Stimulated activated CD4-positive, alpha-beta T cell treated with anti-CD3 and anti-CD28 coated beads, Interleukin-15, amount 100 ng/mL, for 1 hour (primary cell): ENCODE results near the gene CADPS2.
"Not testable (repeated sequence)": the region's sequence is repeated elsewhere in the genome, so short reads cannot be mapped to it uniquely, and the experiment has no call there.

Experiments
- DNase-seq, 2 donors: peaks; one replicate each; pipeline ENCODE4 v3.0.0-alpha.2; 2020; ENCODE audit warnings: low read depth in 1 of 2, low spot score in 1 of 2

CADPS2 gene

GRCh38 chr7:122717356-122718089, 168.7 kb downstream of the CADPS2 start:
- DNase-seq, result no peak

- no peak for DNase-seq
Measured at GRCh38 chr7:122715183-122715582, 171.1 kb downstream of the CADPS2 start.

DNA sequence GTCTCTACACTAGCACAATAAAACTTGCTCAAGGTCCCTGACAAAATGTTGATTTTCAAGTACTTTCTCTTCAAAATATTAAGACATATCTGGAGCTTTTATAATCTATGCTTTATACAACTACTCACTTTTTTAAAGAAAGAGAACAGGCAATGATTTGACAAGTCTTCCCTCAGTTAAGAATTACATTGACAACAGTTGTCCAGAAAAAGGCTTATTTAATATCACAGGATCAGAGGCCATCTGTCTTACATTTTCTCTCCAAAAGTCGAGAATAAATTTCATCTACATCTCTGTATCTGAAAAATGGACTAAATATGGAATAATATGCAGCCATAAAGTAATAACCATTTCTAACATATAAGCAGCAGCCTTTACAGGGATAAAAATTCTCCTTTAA, 175.3 kb downstream of the CADPS2 start:
- no peak for DNase-seq

DNA sequence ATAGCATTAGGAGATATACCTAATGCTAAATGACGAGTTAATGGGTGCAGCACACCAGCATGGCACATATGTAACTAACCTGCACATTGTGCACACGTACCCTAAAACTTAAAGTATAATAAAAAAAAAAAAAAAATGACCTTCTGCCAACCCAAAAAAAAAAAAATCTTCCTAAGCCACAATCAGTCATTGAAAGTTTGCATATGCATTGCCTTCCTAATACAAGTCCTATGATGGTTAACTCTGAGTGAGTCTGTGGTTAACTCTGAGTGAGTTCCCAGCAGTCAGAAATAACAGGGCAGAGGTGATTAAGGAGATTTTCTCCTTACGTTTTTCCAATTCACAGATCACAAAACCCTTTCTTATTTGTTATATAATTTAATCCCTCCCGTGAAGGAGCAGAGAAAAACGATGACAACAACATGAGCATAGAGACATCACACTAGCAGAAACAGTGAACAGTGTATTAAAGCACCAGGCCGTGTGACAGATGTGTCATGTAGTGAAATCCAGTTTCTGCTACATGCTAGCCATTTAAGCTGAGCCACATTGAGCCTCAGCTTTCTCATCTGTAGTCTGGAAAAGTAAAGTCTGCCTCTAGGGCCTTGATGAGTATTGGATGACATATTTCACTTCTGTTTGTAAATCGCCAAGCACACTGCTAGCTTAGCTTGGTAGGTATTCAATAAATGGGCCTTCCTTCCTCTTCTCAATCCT, 176.2 kb downstream of the CADPS2 start:
- DNase-seq, result no peak

DNA sequence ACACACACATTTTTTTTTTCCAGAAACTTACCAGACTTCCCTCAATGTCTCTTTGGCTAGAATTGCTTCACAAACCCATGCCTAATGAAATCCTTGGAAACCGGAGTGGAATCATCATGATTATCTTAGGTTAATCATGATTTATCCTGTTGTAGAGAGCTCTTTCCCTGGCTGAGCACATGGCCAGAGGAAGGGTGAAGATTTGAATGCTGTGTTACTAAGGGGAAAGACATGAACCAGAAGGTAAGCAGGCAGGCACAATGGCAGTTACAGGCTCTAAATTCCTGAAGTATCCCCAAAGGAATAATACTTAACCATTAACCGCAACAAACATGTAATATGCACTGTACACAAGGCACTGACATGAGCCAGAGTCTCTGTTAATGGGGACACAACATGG, 179.4 kb downstream of the CADPS2 start:
- DNase-seq, result no peak

DNA sequence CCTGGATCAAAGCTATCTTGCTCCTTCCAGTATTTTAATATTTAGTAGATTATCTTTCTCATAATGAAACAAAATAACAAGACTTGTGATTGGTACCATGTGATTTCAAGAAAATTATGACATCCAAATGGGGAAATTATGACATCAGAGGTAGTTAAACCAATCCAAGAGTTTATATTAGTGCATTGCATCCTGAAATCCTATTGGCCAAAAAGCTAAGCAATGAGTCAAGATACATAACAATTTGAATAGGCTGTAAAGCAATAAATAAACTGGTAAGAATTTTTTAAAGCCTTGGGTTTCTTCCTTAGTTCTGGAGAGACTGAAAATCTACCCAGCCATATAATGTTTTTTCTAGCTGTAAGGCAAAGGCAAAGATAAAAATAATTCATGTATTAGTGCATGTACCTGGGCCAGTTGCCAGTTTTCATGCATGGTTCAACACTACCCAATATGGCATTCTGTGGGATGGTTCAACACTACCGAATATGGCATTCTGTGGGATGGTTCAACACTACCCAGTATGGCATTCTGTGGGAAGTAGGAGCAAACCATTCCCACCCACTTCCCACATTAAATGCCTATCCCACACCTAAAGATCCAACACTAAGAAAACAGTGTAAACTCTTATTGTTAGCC, 183.3 kb downstream of the CADPS2 start, which contains the start of gene RNF148:
Gene RNF148, minus strand, starts transcription at position 51 of the 639 bp plus-strand sequence. CDS start 172 bp downstream, outside the sequence.
- no peak for DNase-seq

- DNase-seq, result no peak
Measured at GRCh38 chr7:122699017-122699416, 187.2 kb downstream of the CADPS2 start, which contains the start of gene RNF133. Gene RNF133, minus strand, starts transcription at chr7:122699117. Its CDS starts 199 bp downstream, at chr7:122698918.

GRCh38 chr7:122695816-122696215, 190.4 kb downstream of the CADPS2 start:
- no peak for DNase-seq

- DNase-seq, result no peak
Measured at GRCh38 chr7:122694697-122695096, 191.6 kb downstream of the CADPS2 start.

GRCh38 chr7:122692769-122693309, 193.4 kb downstream of the CADPS2 start:
- DNase-seq, result no peak

DNA sequence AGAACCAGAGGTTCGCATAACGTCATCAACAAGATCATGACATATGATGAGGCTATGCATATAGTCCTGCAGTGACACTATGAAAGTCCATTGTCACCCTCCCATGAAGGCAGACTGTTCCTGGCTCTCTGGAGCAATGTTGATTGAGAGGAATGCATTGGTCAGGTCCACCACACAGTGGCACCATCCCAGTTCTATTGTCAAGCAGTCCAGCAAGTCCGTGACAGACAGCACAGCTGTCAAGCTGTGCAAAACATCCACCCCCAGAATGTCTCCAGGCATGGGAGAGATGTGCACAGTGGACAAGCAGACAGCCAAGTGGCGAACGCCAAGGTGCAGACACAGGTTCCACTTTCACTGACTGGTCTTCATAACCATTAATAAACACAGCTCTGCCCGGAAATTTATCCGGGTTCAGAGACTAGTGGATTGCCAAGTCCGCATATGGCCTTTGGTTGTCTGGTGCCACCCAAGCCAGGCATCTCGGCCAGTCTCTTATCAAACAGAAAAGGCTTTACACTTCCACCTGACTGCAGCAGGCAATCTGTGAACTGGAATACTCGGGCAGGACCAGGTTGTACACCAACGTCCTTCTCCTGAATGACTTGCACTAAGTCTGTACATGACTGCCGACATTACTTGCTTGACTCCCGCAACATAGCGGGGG, 194.6 kb downstream of the CADPS2 start:
- no peak for DNase-seq

DNA sequence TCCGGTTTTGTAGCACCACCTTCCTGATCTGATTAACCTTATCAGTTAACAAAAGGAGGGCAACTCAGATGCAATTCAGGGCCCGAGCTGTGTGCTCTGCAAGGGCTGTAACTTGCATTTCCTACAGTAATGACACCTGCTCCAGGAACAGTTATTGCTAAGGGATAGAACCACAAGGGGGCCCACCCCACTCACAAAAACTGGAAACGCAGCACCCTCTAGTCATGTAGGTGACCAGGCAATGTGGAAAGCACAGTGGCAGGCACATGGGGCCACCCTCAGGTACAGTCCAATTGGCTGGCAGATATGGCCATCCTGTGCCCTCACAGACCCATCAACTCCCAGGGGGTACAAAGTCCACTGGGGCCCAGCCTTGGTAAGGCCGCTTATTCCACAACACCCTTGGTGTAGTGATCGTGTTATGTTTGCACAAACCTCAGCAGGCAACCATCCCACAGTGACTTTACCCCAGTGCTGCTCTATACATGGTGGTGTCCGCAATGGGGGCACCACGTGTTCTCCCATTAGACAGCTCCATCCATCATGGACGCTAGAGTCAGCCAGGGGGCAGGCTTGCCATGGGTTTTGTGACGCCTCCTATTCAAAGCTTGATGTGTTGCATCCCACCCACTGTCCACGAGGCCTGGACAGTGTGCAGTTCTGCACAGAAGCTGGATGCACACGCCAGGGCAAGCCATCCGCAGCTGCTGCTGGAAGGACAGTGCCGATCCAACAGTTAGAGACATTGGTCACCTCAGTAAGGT, 196.7 kb downstream of the CADPS2 start:
- DNase-seq, result no peak

- DNase-seq, result no peak
Measured at GRCh38 chr7:122688400-122688998, 197.8 kb downstream of the CADPS2 start.

DNA sequence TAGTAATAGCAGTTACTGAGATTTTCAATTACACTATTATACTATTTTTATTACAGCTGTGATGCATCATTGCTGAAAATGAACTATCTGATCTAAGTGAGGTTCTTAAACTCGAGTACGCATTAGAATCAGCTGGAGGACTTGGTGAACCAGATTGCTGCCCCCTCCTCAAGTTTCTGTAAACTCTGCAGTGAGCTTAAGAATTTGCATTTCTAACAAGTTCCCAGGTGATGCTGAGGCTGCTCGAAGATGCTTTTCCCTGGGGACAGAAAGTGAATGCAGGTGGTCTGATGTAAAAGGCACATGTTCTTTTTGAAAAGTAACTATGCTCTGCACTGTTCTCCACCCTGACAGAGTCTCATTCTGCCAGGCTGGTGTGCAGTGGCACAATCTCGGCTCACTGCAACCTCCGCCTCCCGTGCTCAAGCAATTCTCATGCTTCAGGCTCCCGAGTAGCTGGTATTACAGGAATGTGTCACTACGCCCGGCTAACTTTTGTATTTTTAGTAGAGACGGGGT, 199.8 kb downstream of the CADPS2 start:
- no peak for DNase-seq

DNA sequence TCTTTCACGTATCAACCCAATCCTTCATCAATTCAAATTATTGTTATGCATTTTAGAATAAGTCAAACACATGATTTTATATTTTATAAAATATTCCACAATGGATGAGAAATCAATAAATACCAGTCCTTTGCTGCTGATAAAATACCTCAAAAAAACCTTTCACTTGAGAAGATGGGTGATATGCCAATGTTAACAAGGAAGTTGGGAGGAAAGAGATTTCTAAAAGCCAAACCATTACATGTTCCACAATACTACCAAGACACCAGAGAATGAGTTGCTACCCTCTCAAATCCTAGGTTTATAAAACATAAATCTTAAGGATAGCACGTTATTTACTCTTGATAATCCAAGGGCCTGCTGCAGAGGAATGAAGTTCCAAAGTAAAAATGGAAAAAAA, 201.8 kb downstream of the CADPS2 start:
- DNase-seq, result no peak

GRCh38 chr7:122682815-122683550, 203.3 kb downstream of the CADPS2 start:
- no peak for DNase-seq

DNA sequence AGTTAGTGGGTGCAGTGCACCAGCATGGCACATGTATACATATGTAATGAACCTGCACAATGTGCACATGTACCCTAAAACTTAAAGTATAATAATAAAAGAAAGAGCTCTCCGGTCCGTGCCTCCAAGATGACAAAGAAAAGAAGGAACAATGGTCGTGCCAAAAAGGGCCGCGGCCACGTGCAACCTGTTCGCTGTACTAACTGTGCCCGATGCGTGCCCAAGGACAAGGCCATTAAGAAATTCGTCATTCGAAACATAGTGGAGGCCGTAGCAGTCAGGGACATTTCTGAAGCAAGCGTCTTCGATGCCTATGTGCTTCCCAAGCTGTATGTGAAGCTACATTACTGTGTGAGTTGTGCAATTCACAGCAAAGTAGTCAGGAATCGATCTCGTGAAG, 205.1 kb downstream of the CADPS2 start:
- DNase-seq, result not testable (repeated sequence)

- no peak for DNase-seq
Measured at GRCh38 chr7:122679813-122680212, 206.4 kb downstream of the CADPS2 start.

- DNase-seq, result not testable (repeated sequence)
Measured at GRCh38 chr7:122679269-122679709, 207.0 kb downstream of the CADPS2 start.
